Measurements from ENCODE around the gene SCARB2.

SCARB2 gene

DNA sequence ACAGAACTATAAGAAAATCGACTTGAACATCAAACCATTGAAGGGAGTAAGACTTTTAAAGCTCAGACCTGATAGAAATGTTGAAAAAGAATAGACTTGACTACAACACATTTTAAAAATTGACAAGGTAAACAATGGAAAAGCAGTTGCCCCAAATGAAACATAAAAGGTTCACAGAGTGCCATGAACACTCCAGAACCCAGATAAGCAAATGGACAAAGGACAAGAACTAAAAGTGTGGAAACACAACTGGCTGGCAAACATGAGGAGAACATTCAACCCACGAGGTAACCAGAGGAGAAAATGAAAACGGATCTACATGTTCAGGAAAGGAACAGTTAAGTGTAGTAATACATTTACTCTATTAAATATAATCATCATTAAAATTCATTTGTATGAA, 26.5 kb downstream of the SCARB2 start:
- Histone ChIP-seq H3K36me3 (ENCODE audit: control insufficient read depth in 2 of 2, insufficient read depth in 2 of 2, low read length in 2 of 2) (peaks cover 9 to 17% of the 10 kb centered on the region in 2 donors), H3K9me3 (ENCODE audit: control insufficient read depth in 2 of 2, low read length in 2 of 2) (no peaks in the 10 kb centered on the region), H3K9ac (ENCODE audit: low read length in 2 of 2) (no peak overlapping the region), H3K4me3 (ENCODE audit: low read length in 2 of 2) (no peak overlapping the region), H3K27me3 (ENCODE audit: control insufficient read depth in 1 of 2, insufficient read depth in 2 of 2, low read length in 2 of 2) (no peaks in the 10 kb centered on the region), H3K27ac (ENCODE audit: low read length) (no peak overlapping the region), H3K4me1 (ENCODE audit: control insufficient read depth, insufficient read depth, low read length) (peaks cover 8% of the 10 kb centered on the region)

DNA sequence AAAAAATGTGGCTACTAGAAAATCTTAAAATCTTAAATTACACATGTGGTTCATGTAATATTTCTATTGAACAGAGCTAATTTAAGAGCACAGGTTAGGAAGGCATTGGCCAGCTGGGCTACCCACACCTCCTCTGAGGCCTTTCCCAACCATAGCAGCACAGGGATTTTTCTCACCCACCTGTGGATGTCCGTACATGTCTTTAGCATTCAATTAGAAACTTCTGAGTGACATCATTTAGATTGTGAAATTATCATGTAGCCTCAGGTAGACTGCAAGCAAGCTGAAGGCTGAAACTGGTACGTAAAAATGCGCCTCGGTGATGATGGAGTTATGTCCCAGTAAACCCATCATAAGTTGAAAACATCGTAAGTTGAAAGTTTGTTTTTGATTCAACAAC, 31.2 kb downstream of the SCARB2 start:
- no peaks in the 10 kb centered on the region for H3K9me3 ChIP-seq (ENCODE audit: control insufficient read depth in 2 of 2, low read length in 2 of 2)
- no peak overlapping the region for H3K9ac ChIP-seq (ENCODE audit: low read length in 2 of 2)
- peaks cover 7 to 14% of the 10 kb centered on the region in 2 donors for H3K36me3 ChIP-seq (ENCODE audit: control insufficient read depth in 2 of 2, insufficient read depth in 2 of 2, low read length in 2 of 2)
- no peak overlapping the region for H3K27ac ChIP-seq (ENCODE audit: low read length)
- no peak overlapping the region for H3K4me3 ChIP-seq (ENCODE audit: low read length in 2 of 2)
- H3K27me3 ChIP-seq (ENCODE audit: control insufficient read depth in 1 of 2, insufficient read depth in 2 of 2, low read length in 2 of 2): no peaks in the 10 kb centered on the region
- H3K4me1 ChIP-seq (ENCODE audit: control insufficient read depth, insufficient read depth, low read length): peaks cover 9% of the 10 kb centered on the region

- peaks cover 6% of the 10 kb centered on the region for H3K4me1 ChIP-seq (ENCODE audit: control insufficient read depth, insufficient read depth, low read length)
- H3K9ac ChIP-seq (ENCODE audit: low read length in 2 of 2): no peak overlapping the region
- no peaks in the 10 kb centered on the region for H3K27me3 ChIP-seq (ENCODE audit: control insufficient read depth in 1 of 2, insufficient read depth in 2 of 2, low read length in 2 of 2)
- no peaks in the 10 kb centered on the region for H3K9me3 ChIP-seq (ENCODE audit: control insufficient read depth in 2 of 2, low read length in 2 of 2)
- H3K36me3 ChIP-seq (ENCODE audit: control insufficient read depth in 2 of 2, insufficient read depth in 2 of 2, low read length in 2 of 2): peaks cover 12 to 17% of the 10 kb centered on the region in 2 donors
- H3K4me3 ChIP-seq (ENCODE audit: low read length in 2 of 2): no peak overlapping the region
- no peak overlapping the region for H3K27ac ChIP-seq (ENCODE audit: low read length)
Observed at GRCh38 chr4:76179398-76180318, 34.0 kb downstream of the SCARB2 start.

DNA sequence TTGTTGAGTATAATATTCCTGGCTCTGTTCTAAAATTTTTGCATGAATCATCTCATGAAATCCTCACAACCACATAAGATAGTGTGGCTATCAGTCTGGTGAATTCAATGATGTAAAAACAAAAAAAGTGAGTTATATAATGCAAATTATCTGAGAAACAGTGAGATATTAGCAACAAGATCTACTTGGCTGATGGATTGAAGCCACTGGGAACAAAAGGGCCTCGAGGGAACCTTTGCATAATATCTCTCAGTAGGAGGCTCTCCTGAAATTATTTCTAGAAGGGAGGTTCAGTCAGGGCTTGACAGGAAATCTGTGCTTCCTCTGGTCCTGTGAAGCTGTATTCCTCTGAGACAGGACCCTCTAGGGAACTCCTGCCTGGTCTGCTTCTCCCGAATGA, 35.3 kb downstream of the SCARB2 start:
- Histone ChIP-seq H3K27me3 (ENCODE audit: control insufficient read depth in 1 of 2, insufficient read depth in 2 of 2, low read length in 2 of 2) (no peaks in the 10 kb centered on the region), H3K36me3 (ENCODE audit: control insufficient read depth in 2 of 2, insufficient read depth in 2 of 2, low read length in 2 of 2) (peaks cover 16 to 21% of the 10 kb centered on the region in 2 donors), H3K27ac (ENCODE audit: low read length) (no peak overlapping the region), H3K4me3 (ENCODE audit: low read length in 2 of 2) (no peak overlapping the region), H3K9ac (ENCODE audit: low read length in 2 of 2) (no peak overlapping the region), H3K4me1 (ENCODE audit: control insufficient read depth, insufficient read depth, low read length) (peaks cover 6% of the 10 kb centered on the region), H3K9me3 (ENCODE audit: control insufficient read depth in 2 of 2, low read length in 2 of 2) (no peaks in the 10 kb centered on the region)

DNA sequence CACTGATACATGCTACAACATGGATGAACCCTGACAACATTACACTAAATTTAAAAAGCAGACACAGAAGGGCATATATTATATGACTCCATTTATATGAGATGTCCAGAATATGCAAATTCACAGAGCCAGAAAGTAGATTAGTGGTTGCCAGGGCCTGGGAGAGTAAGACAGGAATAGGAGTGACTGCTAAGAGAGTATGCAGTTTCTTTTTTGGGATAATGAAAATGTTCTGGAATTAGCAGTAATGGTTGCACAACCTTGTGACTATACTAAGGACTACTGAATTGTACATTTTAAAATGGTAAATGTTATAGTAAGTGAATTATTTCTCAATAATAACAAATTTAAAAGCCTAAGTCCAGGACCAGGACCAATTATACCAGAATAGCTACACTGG, 35.9 kb downstream of the SCARB2 start:
- Histone ChIP-seq H3K9ac (ENCODE audit: low read length in 2 of 2) (no peak overlapping the region), H3K27me3 (ENCODE audit: control insufficient read depth in 1 of 2, insufficient read depth in 2 of 2, low read length in 2 of 2) (no peaks in the 10 kb centered on the region), H3K9me3 (ENCODE audit: control insufficient read depth in 2 of 2, low read length in 2 of 2) (no peaks in the 10 kb centered on the region), H3K27ac (ENCODE audit: low read length) (no peak overlapping the region), H3K4me3 (ENCODE audit: low read length in 2 of 2) (no peak overlapping the region), H3K4me1 (ENCODE audit: control insufficient read depth, insufficient read depth, low read length) (peaks cover 6% of the 10 kb centered on the region), H3K36me3 (ENCODE audit: control insufficient read depth in 2 of 2, insufficient read depth in 2 of 2, low read length in 2 of 2) (peaks cover 18 to 22% of the 10 kb centered on the region in 2 donors)

DNA sequence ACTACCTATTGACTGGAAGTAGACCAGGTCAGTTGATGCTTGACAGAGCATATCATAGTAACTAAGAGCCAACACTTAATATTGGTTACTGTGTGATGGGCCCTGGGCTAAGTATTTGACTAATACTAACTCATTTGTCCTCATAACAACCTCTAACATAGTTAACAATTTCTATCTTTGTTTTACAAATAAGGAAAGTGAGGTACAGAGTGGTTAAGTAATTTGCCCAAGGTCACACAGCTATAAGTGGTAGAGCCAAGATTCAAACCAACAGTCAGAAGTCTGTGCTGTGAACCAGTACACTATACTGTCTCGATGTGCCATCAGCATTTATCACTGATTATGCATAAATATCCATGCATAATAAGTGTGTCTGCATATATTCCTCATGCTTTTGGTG, 38.3 kb downstream of the SCARB2 start:
- H3K9ac ChIP-seq (ENCODE audit: low read length in 2 of 2): no peak overlapping the region
- H3K9me3 ChIP-seq (ENCODE audit: control insufficient read depth in 2 of 2, low read length in 2 of 2): no peaks in the 10 kb centered on the region
- peaks cover 6% of the 10 kb centered on the region for H3K4me1 ChIP-seq (ENCODE audit: control insufficient read depth, insufficient read depth, low read length)
- H3K27ac ChIP-seq (ENCODE audit: low read length): no peak overlapping the region
- no peaks in the 10 kb centered on the region for H3K27me3 ChIP-seq (ENCODE audit: control insufficient read depth in 1 of 2, insufficient read depth in 2 of 2, low read length in 2 of 2)
- H3K36me3 ChIP-seq (ENCODE audit: control insufficient read depth in 2 of 2, insufficient read depth in 2 of 2, low read length in 2 of 2): peaks cover 18 to 26% of the 10 kb centered on the region in 2 donors
- no peak overlapping the region for H3K4me3 ChIP-seq (ENCODE audit: low read length in 2 of 2)

GRCh38 chr4:76174216-76174615, 39.4 kb downstream of the SCARB2 start:
- Histone ChIP-seq H3K27ac (ENCODE audit: low read length) (no peak overlapping the region), H3K36me3 (ENCODE audit: control insufficient read depth in 2 of 2, insufficient read depth in 2 of 2, low read length in 2 of 2) (peaks cover 18 to 24% of the 10 kb centered on the region in 2 donors), H3K4me3 (ENCODE audit: low read length in 2 of 2) (no peak overlapping the region)

DNA sequence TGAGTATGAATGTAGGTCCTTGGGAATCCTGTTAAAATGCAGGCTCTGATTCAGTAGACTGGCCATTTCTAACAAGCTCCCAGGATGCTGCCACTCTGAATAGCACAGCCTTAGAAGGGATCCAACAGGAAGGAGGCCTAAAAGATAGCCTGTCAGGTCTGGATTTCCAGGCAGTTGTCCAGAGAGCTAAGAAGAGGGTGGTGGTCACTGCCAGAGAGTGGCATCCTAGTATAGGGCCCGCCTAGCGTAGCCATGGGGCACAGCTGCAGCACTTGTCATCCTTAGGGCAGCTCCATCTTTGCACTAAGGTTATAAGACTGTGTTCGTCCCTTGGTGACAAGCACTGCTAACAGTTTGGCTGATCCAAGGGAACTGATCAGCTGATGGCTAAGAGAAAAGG, 44.9 kb downstream of the SCARB2 start:
- H3K4me1 ChIP-seq (ENCODE audit: control insufficient read depth, insufficient read depth, low read length): no peaks in the 10 kb centered on the region
- H3K27me3 ChIP-seq (ENCODE audit: control insufficient read depth in 1 of 2, insufficient read depth in 2 of 2, low read length in 2 of 2): no peaks in the 10 kb centered on the region
- no peak overlapping the region for H3K9ac ChIP-seq (ENCODE audit: low read length in 2 of 2)
- no peak overlapping the region for H3K4me3 ChIP-seq (ENCODE audit: low read length in 2 of 2)
- H3K36me3 ChIP-seq (ENCODE audit: control insufficient read depth in 2 of 2, insufficient read depth in 2 of 2, low read length in 2 of 2): peaks cover 33 to 42% of the 10 kb centered on the region in 2 donors
- H3K9me3 ChIP-seq (ENCODE audit: control insufficient read depth in 2 of 2, low read length in 2 of 2): no peaks in the 10 kb centered on the region
- H3K27ac ChIP-seq (ENCODE audit: low read length): no peak overlapping the region

More at GRCh38 chr4:76174216-76174615, 39.4 kb downstream of the SCARB2 start:
- no peak overlapping the region for H3K9ac ChIP-seq (ENCODE audit: low read length in 2 of 2)
- no peaks in the 10 kb centered on the region for H3K4me1 ChIP-seq (ENCODE audit: control insufficient read depth, insufficient read depth, low read length)
- H3K9me3 ChIP-seq (ENCODE audit: control insufficient read depth in 2 of 2, low read length in 2 of 2): no peaks in the 10 kb centered on the region
- H3K27me3 ChIP-seq (ENCODE audit: control insufficient read depth in 1 of 2, insufficient read depth in 2 of 2, low read length in 2 of 2): no peaks in the 10 kb centered on the region

DNA sequence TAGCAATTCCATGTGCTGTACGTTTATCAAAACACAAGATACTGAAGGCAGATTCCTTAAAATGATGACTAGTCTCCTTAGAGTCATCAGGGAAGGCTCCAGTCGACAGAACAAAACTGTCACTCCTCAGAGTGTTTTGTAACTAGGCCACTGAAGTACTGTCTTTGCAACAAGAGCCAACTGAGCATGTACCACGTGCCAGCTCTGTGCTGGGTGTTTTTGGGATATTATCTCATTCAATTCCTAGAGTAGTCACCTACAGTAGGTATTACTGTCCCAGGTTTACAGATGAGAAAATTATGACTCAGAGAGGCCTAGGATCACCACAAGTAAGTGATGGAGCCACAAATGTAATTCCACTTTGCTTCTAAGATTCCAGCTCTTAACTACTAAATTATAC, 47.1 kb downstream of the SCARB2 start:
- Histone ChIP-seq H3K27me3 (ENCODE audit: control insufficient read depth in 1 of 2, insufficient read depth in 2 of 2, low read length in 2 of 2) (no peaks in the 10 kb centered on the region), H3K9ac (ENCODE audit: low read length in 2 of 2) (no peak overlapping the region), H3K36me3 (ENCODE audit: control insufficient read depth in 2 of 2, insufficient read depth in 2 of 2, low read length in 2 of 2) (peaks cover 49 to 52% of the 10 kb centered on the region in 2 donors), H3K4me1 (ENCODE audit: control insufficient read depth, insufficient read depth, low read length) (no peaks in the 10 kb centered on the region), H3K9me3 (ENCODE audit: control insufficient read depth in 2 of 2, low read length in 2 of 2) (no peaks in the 10 kb centered on the region), H3K27ac (ENCODE audit: low read length) (no peak overlapping the region), H3K4me3 (ENCODE audit: low read length in 2 of 2) (no peak overlapping the region)

DNA sequence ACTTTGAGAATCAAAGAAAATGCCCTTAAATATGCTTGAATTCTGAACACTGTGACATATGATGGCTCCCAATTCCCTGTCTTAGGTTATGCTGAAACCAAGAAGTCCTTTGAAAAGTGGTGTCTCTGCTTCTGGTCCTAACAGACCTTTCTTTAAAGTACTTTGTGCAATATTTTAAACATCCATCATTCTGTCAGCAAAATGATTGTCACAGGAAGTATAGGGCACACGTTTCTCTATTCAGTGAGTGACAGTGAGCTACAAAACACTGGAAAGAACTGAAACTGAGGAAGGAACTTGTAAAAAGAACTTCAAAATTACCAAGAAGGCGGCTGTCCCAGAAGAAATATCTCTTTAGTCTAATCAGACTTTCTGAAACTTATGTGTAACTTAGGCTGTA, 53.3 kb downstream of the SCARB2 start:
- no peak overlapping the region for H3K4me3 ChIP-seq (ENCODE audit: low read length in 2 of 2)
- peaks cover 27 to 36% of the 10 kb centered on the region in 2 donors for H3K36me3 ChIP-seq (ENCODE audit: control insufficient read depth in 2 of 2, insufficient read depth in 2 of 2, low read length in 2 of 2)
- no peak overlapping the region for H3K9ac ChIP-seq (ENCODE audit: low read length in 2 of 2)
- H3K4me1 ChIP-seq (ENCODE audit: control insufficient read depth, insufficient read depth, low read length): no peaks in the 10 kb centered on the region
- H3K27me3 ChIP-seq (ENCODE audit: control insufficient read depth in 1 of 2, insufficient read depth in 2 of 2, low read length in 2 of 2): no peaks in the 10 kb centered on the region
- H3K9me3 ChIP-seq (ENCODE audit: control insufficient read depth in 2 of 2, low read length in 2 of 2): no peaks in the 10 kb centered on the region
- no peak overlapping the region for H3K27ac ChIP-seq (ENCODE audit: low read length)

DNA sequence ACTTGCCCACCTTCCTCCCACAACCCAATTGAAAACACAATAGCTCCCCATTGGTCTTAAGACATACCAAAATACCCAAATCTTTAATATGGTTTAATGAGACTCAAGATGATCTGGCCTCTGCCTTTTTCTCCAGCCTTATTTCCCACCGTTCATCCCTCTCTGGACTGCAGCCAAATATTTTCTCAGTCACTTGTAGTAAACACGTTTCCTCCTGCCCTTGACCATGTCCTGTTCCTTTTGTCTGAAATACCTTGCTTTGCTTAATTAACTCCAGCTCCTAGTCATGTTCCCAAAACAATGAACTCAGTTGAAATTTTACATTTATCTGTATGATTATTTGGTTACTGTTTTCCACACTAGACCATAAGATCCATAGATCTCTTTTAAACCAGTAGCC, 57.0 kb downstream of the SCARB2 start:
- no peaks in the 10 kb centered on the region for H3K4me1 ChIP-seq (ENCODE audit: control insufficient read depth, insufficient read depth, low read length)
- no peak overlapping the region for H3K27ac ChIP-seq (ENCODE audit: low read length)
- H3K9ac ChIP-seq (ENCODE audit: low read length in 2 of 2): no peak overlapping the region
- no peak overlapping the region for H3K4me3 ChIP-seq (ENCODE audit: low read length in 2 of 2)
- no peaks in the 10 kb centered on the region for H3K27me3 ChIP-seq (ENCODE audit: control insufficient read depth in 1 of 2, insufficient read depth in 2 of 2, low read length in 2 of 2)
- H3K9me3 ChIP-seq (ENCODE audit: control insufficient read depth in 2 of 2, low read length in 2 of 2): no peaks in the 10 kb centered on the region
- peaks cover 6 to 15% of the 10 kb centered on the region in 2 donors for H3K36me3 ChIP-seq (ENCODE audit: control insufficient read depth in 2 of 2, insufficient read depth in 2 of 2, low read length in 2 of 2)

Data from stomach smooth muscle (tissue), 2 donors.